Endothelial cell of umbilical vein (primary cell): ENCODE data around the gene RYR3. TPM values are rescaled to one million over a fixed set of nuclear protein-coding genes. Genes with fewer than 3 reads are reported as not detected.

Experiments used
- BruUV-seq: library from RNA; stranded (reverse); fragments of 400-500 nt; replicated peaks from 2 replicates; lab custom pipeline; 2021; lab: Mats Ljungman, UMichigan
- CTCF ChIA-PET: fragments of 300-600, 350-600 bp; sonication (Branson Sonifier 250); formaldehyde crosslinking; loops from one replicate; lab custom pipeline; 2021; ENCODE audit warnings: antibody characterized with exemption, inconsistent platforms; lab: Charles Lee
- POLR2A ChIA-PET: fragments of 300-600, 350-600 bp; sonication (Branson Sonifier 250); formaldehyde crosslinking; loops from one replicate; lab custom pipeline; 2021; ENCODE audit warnings: antibody characterized with exemption, inconsistent platforms; lab: Charles Lee
- DNase-seq: peaks from one replicate; pipeline ENCODE4 v3.0.0-alpha.2; 2011; ENCODE audit warnings: low read depth, low spot score
- FAIRE-seq: peaks from 2 replicates; lab custom pipeline; 2011; peaks lifted over from hg19 to GRCh38; lab: Jason Lieb, UNC
- H2AFZ ChIP-seq: 2 replicates; pipeline ENCODE4 v1.6.0; 2012; ENCODE audit warnings: low read depth, low read length, control low read depth, inconsistent platforms
- H3K27ac ChIP-seq: 2 replicates; pipeline ENCODE4 v1.5.1; 2011; ENCODE audit warnings: low read depth, mild to moderate bottlenecking, control low read depth, low read length, moderate library complexity; ENCODE audit not compliant: insufficient read depth
- H3K27me3 ChIP-seq, 2 experiments: 2 replicates each; pipeline versions ENCODE4 v1.6.0 to v1.6.1; 2011; ENCODE audit warnings: low read length in 2 of 2, mixed read lengths in 1 of 2; ENCODE audit not compliant: control insufficient read depth in 2 of 2, insufficient read depth in 2 of 2
- H3K36me3 ChIP-seq, 2 experiments: 2 replicates in 1 of 2; 3 replicates in 1 of 2; pipeline ENCODE4 v1.5.1; 2011; ENCODE audit warnings: low read length in 2 of 2, mild to moderate bottlenecking in 1 of 2, moderate library complexity in 1 of 2; ENCODE audit not compliant: control insufficient read depth in 2 of 2, insufficient read depth in 2 of 2; ENCODE audit errors: extremely low read depth in 1 of 2
- H3K4me1 ChIP-seq: 3 replicates; pipeline ENCODE4 v1.5.1; 2011; ENCODE audit warnings: mild to moderate bottlenecking, low read length; ENCODE audit not compliant: control insufficient read depth, insufficient read depth; ENCODE audit errors: extremely low read depth
- H3K4me2 ChIP-seq: 2 replicates; pipeline ENCODE4 v1.6.1; 2011; ENCODE audit warnings: low read length, control low read depth, mixed read lengths; ENCODE audit not compliant: insufficient read depth
- H3K4me3 ChIP-seq, 3 experiments: fragments of 200-600 bp in 1 of 3; sonication (generic), shearing (Covaris generic) in 1 of 3; replicated peaks in 1 of 3; 2 replicates each; pipeline ENCODE4 v1.5.1; 2011 to 2016; ENCODE audit warnings: control low read depth in 3 of 3, low read length in 3 of 3, mild to moderate bottlenecking in 2 of 3, inconsistent platforms in 1 of 3, low read depth in 1 of 3, moderate library complexity in 1 of 3; ENCODE audit not compliant: insufficient read depth in 1 of 3
- H3K79me2 ChIP-seq: 2 replicates; pipeline ENCODE4 v1.6.0; 2012; ENCODE audit warnings: low read length, inconsistent platforms; ENCODE audit not compliant: control insufficient read depth, insufficient read depth
- H3K9ac ChIP-seq: replicated peaks from 2 replicates; pipeline ENCODE3; 2011; ENCODE audit warnings: low read length, control low read depth; ENCODE audit not compliant: insufficient read depth; ENCODE audit errors: extremely low read depth
- H3K9me1 ChIP-seq: replicated peaks from 3 replicates; pipeline ENCODE4 v1.6.0; 2011; ENCODE audit warnings: mild to moderate bottlenecking, low read length; ENCODE audit not compliant: control insufficient read depth, insufficient read depth; ENCODE audit errors: extremely low read depth
- H3K9me3 ChIP-seq: replicated peaks from 2 replicates; pipeline ENCODE4 v1.5.1; 2012; ENCODE audit warnings: low read length, inconsistent platforms; ENCODE audit not compliant: control insufficient read depth, insufficient read depth
- H4K20me1 ChIP-seq: replicated peaks from 2 replicates; pipeline ENCODE3; 2011; ENCODE audit warnings: mild to moderate bottlenecking, low read length; ENCODE audit not compliant: control insufficient read depth, insufficient read depth; ENCODE audit errors: extremely low read depth
- EZH2 ChIP-seq: IDR thresholded peaks from 2 replicates; pipeline ENCODE4 v1.6.1; 2012; ENCODE audit warnings: borderline replicate concordance, low read depth, mild to moderate bottlenecking, moderate library complexity, low read length, inconsistent platforms; ENCODE audit not compliant: severe bottlenecking
- FOS ChIP-seq: IDR thresholded peaks from 2 replicates; pipeline ENCODE4 v1.6.1; 2011; ENCODE audit warnings: mild to moderate bottlenecking, low read length, moderate library complexity, borderline replicate concordance; ENCODE audit not compliant: insufficient read depth
- GATA2 ChIP-seq: IDR thresholded peaks from 2 replicates; pipeline ENCODE4 v1.7.0; 2011; ENCODE audit warnings: low read depth, mild to moderate bottlenecking, moderate library complexity, mixed read lengths, low read length; ENCODE audit not compliant: insufficient read length, insufficient read depth
- JUN ChIP-seq: IDR thresholded peaks from 2 replicates; pipeline ENCODE4 v1.6.1; 2011; ENCODE audit warnings: borderline replicate concordance, low read depth; ENCODE audit not compliant: insufficient read length, insufficient read depth
- MYC ChIP-seq: IDR thresholded peaks from one replicate; pipeline ENCODE4 v1.6.1; 2011; ENCODE audit warnings: mild to moderate bottlenecking, low read depth, low read length
- POLR2AphosphoS5 ChIP-seq: IDR thresholded peaks from 2 replicates; pipeline ENCODE4 v1.6.1; 2012; ENCODE audit warnings: low read depth, mild to moderate bottlenecking, control low read depth, low read length, moderate library complexity; ENCODE audit not compliant: insufficient read depth
- dilution Hi-C: fragments of 300-500 bp; cut with MboI; formaldehyde crosslinking; loops from one replicate; pipeline ENCODE4 v1.15.0; 2019; ENCODE audit warnings: low sequenced_read_pairs; ENCODE audit not compliant: extremely low pct_ligation_motif_present
- intact Hi-C: fragments of 100-400 bp; cut with micrococcal nuclease; formaldehyde crosslinking; loops from one replicate; pipeline ENCODE4 v1.10.0; 2022
- polyA plus RNA-seq, 4 experiments: library from polyadenylated mRNA; depleted of rRNA in 3 of 4; stranded (reverse) in 3 of 4; unstranded in 1 of 4; fragments of >200 nt; gene quantifications; 2 replicates each; pipeline versions ENCODE4 v1.2.1 to v1.2.3, GENCODE V29; 2011 to 2012; ENCODE audit warnings: missing spikeins in 1 of 4
- total RNA-seq: library from RNA; stranded (reverse); gene quantifications from 2 replicates; pipeline ENCODE4 v1.2.3, GENCODE V29; 2021
- TF ChIP-seq, protein P1 (sequence below), 2 donors: IDR thresholded peaks; 1 replicate in 1 of 2; 2 replicates in 1 of 2; pipeline ENCODE4 v1.5.1; 2011; ENCODE audit warnings: low read length in 2 of 2, mild to moderate bottlenecking in 2 of 2, moderate library complexity in 2 of 2, control low read depth in 1 of 2, inconsistent platforms in 1 of 2, low read depth in 1 of 2; ENCODE audit not compliant: insufficient read depth in 1 of 2; ENCODE audit errors: extremely low read depth in 1 of 2
- TF ChIP-seq, protein P2 (sequence below): IDR thresholded peaks from 2 replicates; pipeline ENCODE4 v1.6.1; 2011; ENCODE audit not compliant: insufficient read depth, insufficient read length

Gene RYR3
- total and polyA plus RNA-seq, 2 donors (not counting 3 experiments of a cell fraction or from before 2014, with no cell fraction given), result not detected

DNA sequence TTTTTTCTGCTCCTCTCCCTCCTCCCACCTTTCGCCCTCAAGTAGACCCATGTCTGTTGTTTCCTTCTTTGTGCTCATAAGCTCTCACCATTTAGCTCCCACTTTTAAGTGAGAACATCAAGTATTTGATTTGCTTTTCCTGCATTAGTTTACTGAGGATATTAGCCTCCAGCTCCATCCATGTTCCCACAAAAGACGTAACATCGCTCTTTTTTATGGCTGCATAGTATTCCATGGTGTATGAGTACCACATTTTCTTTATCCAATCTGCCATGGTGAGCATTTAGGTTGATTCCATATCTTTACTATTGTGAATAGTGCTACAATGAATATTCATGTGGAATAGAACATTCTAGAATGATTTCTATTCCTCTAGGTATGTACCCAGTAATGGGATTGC, 178.6 kb downstream of the RYR3 start:
- no TSS peak for BruUV-seq
- H3K9me3 ChIP-seq, result no peaks in the 10 kb centered on the region
- intact Hi-C loops, result no loop called here
- FAIRE-seq (no peak), DNase-seq (no peak)
- no peaks in the 10 kb centered on the region for H3K9me1 ChIP-seq
- no peak overlapping the region for H2AFZ ChIP-seq
- no peak overlapping the region for H3K27ac ChIP-seq
- dilution Hi-C loops, result no loop called here
- H3K27me3 ChIP-seq, result no peaks in the 10 kb centered on the region
- ChIA-PET POLR2A (no interaction called here), CTCF (no interaction called here)
- H3K4me1 ChIP-seq, result no peaks in the 10 kb centered on the region
- no peaks in the 10 kb centered on the region for H3K79me2 ChIP-seq
- H3K4me2 ChIP-seq, result no peak overlapping the region
- TF ChIP-seq, protein P1, sequence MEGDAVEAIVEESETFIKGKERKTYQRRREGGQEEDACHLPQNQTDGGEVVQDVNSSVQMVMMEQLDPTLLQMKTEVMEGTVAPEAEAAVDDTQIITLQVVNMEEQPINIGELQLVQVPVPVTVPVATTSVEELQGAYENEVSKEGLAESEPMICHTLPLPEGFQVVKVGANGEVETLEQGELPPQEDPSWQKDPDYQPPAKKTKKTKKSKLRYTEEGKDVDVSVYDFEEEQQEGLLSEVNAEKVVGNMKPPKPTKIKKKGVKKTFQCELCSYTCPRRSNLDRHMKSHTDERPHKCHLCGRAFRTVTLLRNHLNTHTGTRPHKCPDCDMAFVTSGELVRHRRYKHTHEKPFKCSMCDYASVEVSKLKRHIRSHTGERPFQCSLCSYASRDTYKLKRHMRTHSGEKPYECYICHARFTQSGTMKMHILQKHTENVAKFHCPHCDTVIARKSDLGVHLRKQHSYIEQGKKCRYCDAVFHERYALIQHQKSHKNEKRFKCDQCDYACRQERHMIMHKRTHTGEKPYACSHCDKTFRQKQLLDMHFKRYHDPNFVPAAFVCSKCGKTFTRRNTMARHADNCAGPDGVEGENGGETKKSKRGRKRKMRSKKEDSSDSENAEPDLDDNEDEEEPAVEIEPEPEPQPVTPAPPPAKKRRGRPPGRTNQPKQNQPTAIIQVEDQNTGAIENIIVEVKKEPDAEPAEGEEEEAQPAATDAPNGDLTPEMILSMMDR (IDR thresholded peaks at IDR 0.05; ENCODE audit: extremely low read depth in 1 of 2, insufficient read depth in 1 of 2, low read depth in 1 of 2, low read length in 2 of 2), result no peak
- no peak for TF ChIP-seq EZH2
- no peak for TF ChIP-seq POLR2AphosphoS5
- TF ChIP-seq FOS, result no peak
- TF ChIP-seq JUN, result no peak
- no peak for TF ChIP-seq MYC
- TF ChIP-seq, protein P2, sequence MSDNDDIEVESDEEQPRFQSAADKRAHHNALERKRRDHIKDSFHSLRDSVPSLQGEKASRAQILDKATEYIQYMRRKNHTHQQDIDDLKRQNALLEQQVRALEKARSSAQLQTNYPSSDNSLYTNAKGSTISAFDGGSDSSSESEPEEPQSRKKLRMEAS, result no peak
- TF ChIP-seq GATA2, result no peak
- H3K36me3 ChIP-seq, result no peaks in the 10 kb centered on the region
- no peak overlapping the region for H3K4me3 ChIP-seq
- H3K9ac ChIP-seq, result no peak overlapping the region
- H4K20me1 ChIP-seq, result no peaks in the 10 kb centered on the region
